Neural progenitor cell (in vitro differentiated cells): ENCODE results near the gene HK1. TPM values are rescaled to one million over a fixed set of nuclear protein-coding genes. Genes with fewer than 3 reads are reported as not detected.

ENCODE experiments used
- DNase-seq: peaks from one replicate; pipeline ENCODE4 v3.0.0-alpha.2; 2016; ENCODE audit warnings: low spot score
- H2AFZ ChIP-seq: fragments of 200-600 bp; sonication (generic); replicated peaks from 2 replicates; pipeline ENCODE4 v1.6.1; 2016; ENCODE audit warnings: antibody characterized with exemption
- H3F3A ChIP-seq: fragments of 200-600 bp; sonication (generic); 2 replicates; pipeline ENCODE4 v1.6.1; 2016; ENCODE audit warnings: antibody characterized with exemption, low read depth
- H3K27ac ChIP-seq: fragments of 200-600 bp; sonication (generic); 2 replicates; pipeline ENCODE4 v1.5.1; 2016; ENCODE audit warnings: mild to moderate bottlenecking
- H3K27me3 ChIP-seq: fragments of 200-600 bp; sonication (generic); 2 replicates; pipeline ENCODE4 v1.6.1; 2016; ENCODE audit warnings: mild to moderate bottlenecking, moderate library complexity
- H3K36me3 ChIP-seq: fragments of 200-600 bp; sonication (generic); 2 replicates; pipeline ENCODE4 v1.5.1; 2016
- H3K4me1 ChIP-seq: fragments of 200-600 bp; sonication (generic); 2 replicates; pipeline ENCODE4 v1.6.1; 2016; ENCODE audit warnings: mixed run types
- H3K4me2 ChIP-seq: fragments of 200-600 bp; sonication (generic); 2 replicates; pipeline ENCODE4 v1.6.1; 2016
- H3K4me3 ChIP-seq: fragments of 200-600 bp; sonication (generic); 2 replicates; pipeline ENCODE4 v1.5.1; 2016
- H3K79me2 ChIP-seq: fragments of 200-600 bp; sonication (generic); 2 replicates; pipeline ENCODE4 v1.6.1; 2016; ENCODE audit warnings: low read depth
- H3K9ac ChIP-seq: fragments of 200-600 bp; sonication (generic); 2 replicates; pipeline ENCODE4 v1.6.1; 2016
- H3K9me3 ChIP-seq: fragments of 200-600 bp; sonication (generic); 2 replicates; pipeline ENCODE4 v1.5.1; 2016; ENCODE audit warnings: low read depth
- H4K20me1 ChIP-seq: fragments of 200-600 bp; sonication (generic); 2 replicates; pipeline ENCODE4 v1.6.1; 2016; ENCODE audit warnings: low read depth
- H3K27ac Mint-ChIP-seq: 3 replicates; pipeline ENCODE4 v1.8.0; 2021; ENCODE audit warnings: mixed read lengths
- H3K27me3 Mint-ChIP-seq: 2 replicates; pipeline ENCODE4 v1.8.0; 2022; ENCODE audit warnings: low read depth, mild to moderate bottlenecking, inconsistent platforms, moderate library complexity, mixed read lengths; ENCODE audit not compliant: insufficient read depth
- H3K36me3 Mint-ChIP-seq: 3 replicates; pipeline ENCODE4 v1.8.0; 2021; ENCODE audit warnings: mixed read lengths
- H3K4me1 Mint-ChIP-seq: 3 replicates; pipeline ENCODE4 v1.8.0; 2021; ENCODE audit warnings: mixed read lengths
- H3K4me3 Mint-ChIP-seq: 3 replicates; pipeline ENCODE4 v1.8.0; 2021; ENCODE audit warnings: mild to moderate bottlenecking, moderate library complexity, mixed read lengths
- H3K9me3 Mint-ChIP-seq: 3 replicates; pipeline ENCODE4 v1.8.0; 2020; ENCODE audit warnings: mixed read lengths
- EZH2 ChIP-seq: fragments of 200-600 bp; sonication (generic); IDR thresholded peaks from 2 replicates; pipeline ENCODE4 v1.6.1; 2017; ENCODE audit warnings: antibody characterized with exemption, mild to moderate bottlenecking, moderate library complexity
- EZH2phosphoT487 ChIP-seq: fragments of 200-600 bp; sonication (generic); IDR thresholded peaks from 2 replicates; pipeline ENCODE4 v1.6.1; 2017; ENCODE audit warnings: antibody characterized with exemption
- total RNA-seq: library from RNA; depleted of rRNA; stranded (reverse); fragments of >200 nt; gene quantifications from 2 replicates; pipeline ENCODE4 v1.2.3, GENCODE V29; 2015; ENCODE audit warnings: low replicate concordance
- TF ChIP-seq, protein P1 (sequence below): fragments of 200-600 bp; sonication (generic); IDR thresholded peaks from 2 replicates; pipeline ENCODE4 v1.5.1; 2017; ENCODE audit warnings: antibody characterized with exemption, mild to moderate bottlenecking

Gene HK1
- total RNA-seq, 1 donor from 2014 or later: 30.1 TPM

GRCh38 chr10:69295027-69295636 is 16.8 kb downstream of the HK1 start:
- no peak for DNase-seq
- Mint-ChIP-seq H3K27ac (no peak overlapping the region), H3K4me1 (peaks cover 3% of the 10 kb centered on the region), H3K9me3 (peaks cover 3% of the 10 kb centered on the region), H3K36me3 (no peaks in the 10 kb centered on the region), H3K27me3 (peaks cover 7% of the 10 kb centered on the region), H3K4me3 (no peak overlapping the region)
- Histone ChIP-seq H3K4me2 (no peak overlapping the region), H3K4me1 (no peaks in the 10 kb centered on the region), H3K4me3 (no peak overlapping the region), H2AFZ (peak overlapping the region; percentile 37), H3K27ac (no peak overlapping the region), H3K9me3 (no peaks in the 10 kb centered on the region), H3F3A (no peaks in the 10 kb centered on the region), H3K79me2 (no peaks in the 10 kb centered on the region), H3K27me3 (no peaks in the 10 kb centered on the region), H3K36me3 (no peaks in the 10 kb centered on the region), H3K9ac (no peak overlapping the region), H4K20me1 (no peaks in the 10 kb centered on the region)
- TF ChIP-seq EZH2phosphoT487 (no peak), EZH2 (no peak)
- TF ChIP-seq, protein P1, sequence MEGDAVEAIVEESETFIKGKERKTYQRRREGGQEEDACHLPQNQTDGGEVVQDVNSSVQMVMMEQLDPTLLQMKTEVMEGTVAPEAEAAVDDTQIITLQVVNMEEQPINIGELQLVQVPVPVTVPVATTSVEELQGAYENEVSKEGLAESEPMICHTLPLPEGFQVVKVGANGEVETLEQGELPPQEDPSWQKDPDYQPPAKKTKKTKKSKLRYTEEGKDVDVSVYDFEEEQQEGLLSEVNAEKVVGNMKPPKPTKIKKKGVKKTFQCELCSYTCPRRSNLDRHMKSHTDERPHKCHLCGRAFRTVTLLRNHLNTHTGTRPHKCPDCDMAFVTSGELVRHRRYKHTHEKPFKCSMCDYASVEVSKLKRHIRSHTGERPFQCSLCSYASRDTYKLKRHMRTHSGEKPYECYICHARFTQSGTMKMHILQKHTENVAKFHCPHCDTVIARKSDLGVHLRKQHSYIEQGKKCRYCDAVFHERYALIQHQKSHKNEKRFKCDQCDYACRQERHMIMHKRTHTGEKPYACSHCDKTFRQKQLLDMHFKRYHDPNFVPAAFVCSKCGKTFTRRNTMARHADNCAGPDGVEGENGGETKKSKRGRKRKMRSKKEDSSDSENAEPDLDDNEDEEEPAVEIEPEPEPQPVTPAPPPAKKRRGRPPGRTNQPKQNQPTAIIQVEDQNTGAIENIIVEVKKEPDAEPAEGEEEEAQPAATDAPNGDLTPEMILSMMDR: no peak

GRCh38 chr10:69303632-69304051 is 25.3 kb downstream of the HK1 start:
- Histone ChIP-seq H4K20me1 (no peaks in the 10 kb centered on the region), H3K4me1 (no peaks in the 10 kb centered on the region), H3K9me3 (no peaks in the 10 kb centered on the region), H3F3A (no peaks in the 10 kb centered on the region), H3K27me3 (no peaks in the 10 kb centered on the region), H3K79me2 (no peaks in the 10 kb centered on the region), H3K27ac (no peak overlapping the region), H3K4me2 (no peak overlapping the region), H2AFZ (no peak overlapping the region), H3K9ac (no peak overlapping the region), H3K36me3 (no peaks in the 10 kb centered on the region), H3K4me3 (no peak overlapping the region)
- no peaks in the 10 kb centered on the region for H3K36me3 Mint-ChIP-seq
- H3K27me3 Mint-ChIP-seq: peaks cover 7% of the 10 kb centered on the region
- H3K27ac Mint-ChIP-seq: no peak overlapping the region
- no peak for DNase-seq
- peaks cover 22% of the 10 kb centered on the region for H3K9me3 Mint-ChIP-seq
- no peak overlapping the region for H3K4me3 Mint-ChIP-seq
- no peaks in the 10 kb centered on the region for H3K4me1 Mint-ChIP-seq
- no peak for TF ChIP-seq EZH2
- TF ChIP-seq EZH2phosphoT487: no peak
- TF ChIP-seq, protein P1: no peak

- H3K4me1 ChIP-seq: no peaks in the 10 kb centered on the region
- Mint-ChIP-seq H3K36me3 (no peaks in the 10 kb centered on the region), H3K4me3 (no peak overlapping the region), H3K4me1 (no peaks in the 10 kb centered on the region), H3K27me3 (peaks cover 7% of the 10 kb centered on the region), H3K27ac (no peak overlapping the region), H3K9me3 (peaks cover 16% of the 10 kb centered on the region)
- H2AFZ ChIP-seq: no peak overlapping the region
- H3K9ac ChIP-seq: no peak overlapping the region
- TF ChIP-seq EZH2phosphoT487 (no peak), EZH2 (no peak)
- TF ChIP-seq, protein P1: no peak
- H3K79me2 ChIP-seq: no peaks in the 10 kb centered on the region
- no peak overlapping the region for H3K4me2 ChIP-seq
- H3K36me3 ChIP-seq: no peaks in the 10 kb centered on the region
- no peaks in the 10 kb centered on the region for H4K20me1 ChIP-seq
- H3K9me3 ChIP-seq: no peaks in the 10 kb centered on the region
- DNase-seq: no peak
- H3K27ac ChIP-seq: no peak overlapping the region
- H3F3A ChIP-seq: no peaks in the 10 kb centered on the region
- H3K4me3 ChIP-seq: no peak overlapping the region
- no peaks in the 10 kb centered on the region for H3K27me3 ChIP-seq
These were observed 28.1 kb downstream of the HK1 start for GRCh38 chr10:69306421-69306820.
